DOHH2 (cell line): ENCODE results near the gene NUP210L.

ENCODE experiments used
- H3F3A ChIP-seq: fragments of 200-600 bp; sonication (generic), shearing (Covaris generic); 2 replicates; pipeline ENCODE4 v1.6.0; 2016; ENCODE audit warnings: antibody characterized with exemption, mild to moderate bottlenecking; ENCODE audit not compliant: control insufficient read depth, insufficient read depth
- H3K27ac ChIP-seq: fragments of 200-600 bp; sonication (generic); 2 replicates; pipeline ENCODE4 v1.5.1; 2014; ENCODE audit warnings: low read depth, mild to moderate bottlenecking, low read length, moderate library complexity
- H3K27me3 ChIP-seq: fragments of 200-600 bp; sonication (generic); 2 replicates; pipeline ENCODE4 v1.6.1; 2014; ENCODE audit warnings: mild to moderate bottlenecking, low read length, mixed read lengths; ENCODE audit not compliant: control insufficient read depth
- H3K36me3 ChIP-seq: fragments of 200-600 bp; sonication (generic); 2 replicates; pipeline ENCODE4 v1.6.1; 2014; ENCODE audit warnings: mild to moderate bottlenecking, low read length, moderate library complexity, mixed read lengths; ENCODE audit not compliant: control insufficient read depth
- H3K4me1 ChIP-seq: fragments of 200-600 bp; sonication (generic); 2 replicates; pipeline ENCODE4 v1.6.1; 2014; ENCODE audit warnings: mild to moderate bottlenecking, low read length, mixed read lengths; ENCODE audit not compliant: control insufficient read depth
- H3K4me2 ChIP-seq: fragments of 200-600 bp; sonication (generic); 2 replicates; pipeline ENCODE4 v1.6.0; 2014; ENCODE audit warnings: mild to moderate bottlenecking, low read length, moderate library complexity
- H3K4me3 ChIP-seq: fragments of 200-600 bp; sonication (generic); 2 replicates; pipeline ENCODE4 v1.5.1; 2014; ENCODE audit warnings: mild to moderate bottlenecking, low read length, mixed read lengths
- H3K79me2 ChIP-seq: fragments of 200-600 bp; sonication (generic); 2 replicates; pipeline ENCODE4 v1.6.1; 2014; ENCODE audit warnings: mild to moderate bottlenecking, low read length, mixed read lengths; ENCODE audit not compliant: control insufficient read depth
- H3K9me2 ChIP-seq: fragments of 200-600 bp; sonication (generic); replicated peaks from 2 replicates; pipeline ENCODE4 v1.6.1; 2014; ENCODE audit warnings: mild to moderate bottlenecking, low read length, mixed read lengths; ENCODE audit not compliant: control insufficient read depth
- H3K9me3 ChIP-seq: fragments of 200-600 bp; sonication (generic); 2 replicates; pipeline ENCODE4 v1.6.1; 2014; ENCODE audit warnings: antibody characterized with exemption, low read length, mixed read lengths; ENCODE audit not compliant: control insufficient read depth, insufficient read depth
- H4K20me1 ChIP-seq: fragments of 200-600 bp; sonication (generic); 2 replicates; pipeline ENCODE4 v1.6.0; 2014; ENCODE audit warnings: low read depth, mild to moderate bottlenecking, antibody characterized with exemption, low read length, moderate library complexity; ENCODE audit not compliant: control insufficient read depth, insufficient read depth
- EZH2phosphoT487 ChIP-seq: fragments of 200-600 bp; sonication (generic); IDR thresholded peaks from 2 replicates; pipeline ENCODE4 v1.6.1; 2017; ENCODE audit warnings: borderline replicate concordance, mild to moderate bottlenecking, antibody characterized with exemption, low read length, moderate library complexity, mixed read lengths
- TF ChIP-seq, protein P1 (sequence below): fragments of 200-600 bp; sonication (generic); IDR thresholded peaks from one replicate; pipeline ENCODE4 v1.5.1; 2014; ENCODE audit warnings: antibody characterized with exemption, mild to moderate bottlenecking, low read depth, low read length; ENCODE audit not compliant: poor library complexity, severe bottlenecking

The NUP210L gene

DNA sequence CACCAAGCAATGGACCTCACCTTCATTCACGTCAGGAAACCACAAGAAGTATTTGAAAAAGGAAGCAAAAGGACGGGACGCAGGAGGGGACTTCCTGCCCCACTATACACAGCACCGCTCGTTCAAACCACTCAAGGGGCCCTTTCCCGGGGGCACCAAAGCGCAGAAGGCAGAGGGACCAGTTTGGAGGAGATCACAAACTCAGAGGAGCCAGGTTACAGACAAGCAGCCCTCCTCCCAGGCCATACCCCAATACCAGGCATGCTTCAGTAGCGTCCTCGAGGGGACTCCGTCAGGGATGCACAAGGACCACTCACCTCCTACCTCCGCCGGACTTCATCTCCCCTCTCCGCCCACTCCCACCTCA is 197.1 kb downstream of the NUP210L start:
- Histone ChIP-seq H3F3A (peaks cover 3% of the 10 kb centered on the region; the same call in 1 of the 2 replicates), H3K4me1 (peaks cover 58% of the 10 kb centered on the region), H3K4me2 (peak overlapping the region; percentile 93), H3K9me2 (no peaks in the 10 kb centered on the region), H3K9me3 (no peaks in the 10 kb centered on the region), H3K27ac (peak overlapping the region; percentile 83), H3K36me3 (peaks cover 79% of the 10 kb centered on the region), H3K4me3 (peak overlapping the region; percentile 95), H3K27me3 (no peaks in the 10 kb centered on the region), H3K79me2 (peaks cover 68% of the 10 kb centered on the region), H4K20me1 (peaks cover 19% of the 10 kb centered on the region; the same call in 1 of the 2 replicates)
- no peak for TF ChIP-seq EZH2phosphoT487
- TF ChIP-seq, protein P1, sequence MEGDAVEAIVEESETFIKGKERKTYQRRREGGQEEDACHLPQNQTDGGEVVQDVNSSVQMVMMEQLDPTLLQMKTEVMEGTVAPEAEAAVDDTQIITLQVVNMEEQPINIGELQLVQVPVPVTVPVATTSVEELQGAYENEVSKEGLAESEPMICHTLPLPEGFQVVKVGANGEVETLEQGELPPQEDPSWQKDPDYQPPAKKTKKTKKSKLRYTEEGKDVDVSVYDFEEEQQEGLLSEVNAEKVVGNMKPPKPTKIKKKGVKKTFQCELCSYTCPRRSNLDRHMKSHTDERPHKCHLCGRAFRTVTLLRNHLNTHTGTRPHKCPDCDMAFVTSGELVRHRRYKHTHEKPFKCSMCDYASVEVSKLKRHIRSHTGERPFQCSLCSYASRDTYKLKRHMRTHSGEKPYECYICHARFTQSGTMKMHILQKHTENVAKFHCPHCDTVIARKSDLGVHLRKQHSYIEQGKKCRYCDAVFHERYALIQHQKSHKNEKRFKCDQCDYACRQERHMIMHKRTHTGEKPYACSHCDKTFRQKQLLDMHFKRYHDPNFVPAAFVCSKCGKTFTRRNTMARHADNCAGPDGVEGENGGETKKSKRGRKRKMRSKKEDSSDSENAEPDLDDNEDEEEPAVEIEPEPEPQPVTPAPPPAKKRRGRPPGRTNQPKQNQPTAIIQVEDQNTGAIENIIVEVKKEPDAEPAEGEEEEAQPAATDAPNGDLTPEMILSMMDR = no peak

- Histone ChIP-seq H3K27ac (peak overlapping the region; percentile 83), H3K4me2 (peak overlapping the region; percentile 93), H3K36me3 (peaks cover 80% of the 10 kb centered on the region)
Observed at GRCh38 chr1:153956997-153957715, 197.7 kb downstream of the NUP210L start.

DNA sequence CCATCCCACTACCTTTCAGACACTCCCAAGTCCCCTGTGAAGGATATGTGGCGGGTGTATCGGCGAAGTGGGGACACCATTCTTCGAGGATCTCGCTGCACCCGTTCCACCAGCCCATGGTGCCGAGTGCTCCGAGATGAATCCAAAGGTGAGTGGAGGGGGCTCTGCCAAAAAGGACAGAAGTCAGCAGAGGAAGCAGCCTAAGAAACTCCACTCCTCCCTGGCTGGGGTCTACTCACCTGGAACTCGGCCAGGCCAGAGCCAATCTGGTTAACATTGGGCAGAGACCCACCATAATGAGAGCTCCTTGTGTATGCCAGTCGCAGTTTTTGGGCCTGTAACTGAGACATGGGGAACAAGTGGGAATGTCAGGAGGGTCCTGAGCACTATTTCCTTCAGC is 200.0 kb downstream of the NUP210L start:
- Histone ChIP-seq H3K4me1 (peaks cover 49% of the 10 kb centered on the region), H3K27me3 (no peaks in the 10 kb centered on the region), H3K9me3 (no peaks in the 10 kb centered on the region), H4K20me1 (peaks cover 19% of the 10 kb centered on the region; the same call in 1 of the 2 replicates), H3K9me2 (no peaks in the 10 kb centered on the region), H3K79me2 (peaks cover 67% of the 10 kb centered on the region), H3F3A (peaks cover 3% of the 10 kb centered on the region), H3K36me3 (peaks cover 82% of the 10 kb centered on the region), H3K4me2 (no peak overlapping the region), H3K4me3 (no peak overlapping the region), H3K27ac (no peak overlapping the region)
- TF ChIP-seq EZH2phosphoT487 = no peak
- TF ChIP-seq, protein P1 = no peak

More at GRCh38 chr1:153956997-153957715, 197.7 kb downstream of the NUP210L start:
- Histone ChIP-seq H3K4me3 (peak overlapping the region; percentile 95), H4K20me1 (peaks cover 19% of the 10 kb centered on the region; the same call in 1 of the 2 replicates), H3K79me2 (peaks cover 68% of the 10 kb centered on the region), H3K4me1 (peaks cover 52% of the 10 kb centered on the region), H3F3A (peaks cover 3% of the 10 kb centered on the region; the same call in 1 of the 2 replicates), H3K9me3 (no peaks in the 10 kb centered on the region), H3K27me3 (no peaks in the 10 kb centered on the region), H3K9me2 (no peaks in the 10 kb centered on the region)
- TF ChIP-seq, protein P1 = no peak
- TF ChIP-seq EZH2phosphoT487 = no peak
